Measurements from ENCODE around the gene C10orf71.

C10orf71 gene

DNA sequence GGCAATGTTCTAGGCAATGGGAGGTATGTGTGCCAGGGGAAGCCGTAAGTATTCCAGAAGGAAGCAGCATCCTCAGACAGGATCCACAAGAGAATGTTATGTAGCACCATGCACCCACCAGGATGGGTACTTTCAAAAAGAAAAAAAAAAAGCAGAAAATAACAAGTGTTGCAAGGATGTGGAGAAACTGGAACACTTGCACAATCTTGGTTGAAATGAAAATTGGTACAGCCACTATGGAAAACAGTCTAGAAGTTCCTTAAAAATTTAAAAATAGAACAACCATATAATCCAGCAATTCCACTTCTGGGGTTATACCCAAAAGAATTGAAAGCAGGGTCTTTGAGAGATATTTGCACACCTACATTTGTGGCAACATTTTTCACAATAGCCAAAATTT is 20.2 kb downstream of the C10orf71 start:
- Histone ChIP-seq H3K27ac (ENCODE audit: extremely low read depth, low read depth, low read length) (no peak overlapping the region), H3K36me3 (ENCODE audit: control insufficient read depth in 2 of 2, insufficient read depth in 1 of 2, low read length in 2 of 2) (no peaks in the 10 kb centered on the region), H3K9me3 (ENCODE audit: control insufficient read depth, insufficient read depth, low read depth, low read length) (no peaks in the 10 kb centered on the region), H3K4me1 (ENCODE audit: control insufficient read depth, insufficient read depth, low read length) (no peaks in the 10 kb centered on the region), H3K4me3 (ENCODE audit: low read depth, low read length) (no peak overlapping the region)
- TF ChIP-seq ZNF335 (tag by site-specific recombination; conservative IDR thresholded peaks at IDR 0.05) (no peak), ZNF473 (tag by site-specific recombination; IDR thresholded peaks at IDR 0.05) (no peak), ZBTB7A (tag by site-specific recombination; IDR thresholded peaks at IDR 0.05; ENCODE audit: low read depth) (no peak), ZNF223 (tag by site-specific recombination; IDR thresholded peaks at IDR 0.05) (no peak), ZNF391 (tag by site-specific recombination; IDR thresholded peaks at IDR 0.05; ENCODE audit: borderline replicate concordance, low read depth) (no peak), ZNF132 (tag by site-specific recombination; IDR thresholded peaks at IDR 0.05; ENCODE audit: borderline replicate concordance) (no peak), SP3 (tag by site-specific recombination; IDR thresholded peaks at IDR 0.05) (no peak), ZNF175 (tag by site-specific recombination; IDR thresholded peaks at IDR 0.05) (no peak), ZNF791 (tag by site-specific recombination; IDR thresholded peaks at IDR 0.05) (no peak)
- ChIA-PET CTCF (no interaction called here), POLR2A (no interaction called here)

DNA sequence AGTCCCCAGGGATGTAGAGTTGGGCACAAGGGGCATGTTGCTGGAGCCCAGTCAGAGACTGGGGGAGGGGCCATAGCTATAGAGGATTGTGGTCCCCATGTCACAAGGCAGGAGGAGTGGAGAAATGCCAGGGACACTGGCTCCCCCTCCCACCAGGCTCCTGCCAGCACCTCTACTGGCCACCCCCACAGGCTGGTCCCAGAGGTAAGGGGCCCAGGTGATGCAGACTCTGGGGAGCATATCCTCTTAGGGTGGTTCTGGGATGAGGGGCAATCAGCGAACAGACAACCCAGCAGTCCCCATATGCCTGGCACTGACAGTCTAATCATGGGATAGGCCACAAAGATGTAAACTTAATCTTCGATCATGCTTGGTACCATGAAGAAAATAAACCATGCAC is 21.2 kb downstream of the C10orf71 start:
- H3K4me1 ChIP-seq (ENCODE audit: control insufficient read depth, insufficient read depth, low read length), result no peaks in the 10 kb centered on the region
- ChIA-PET CTCF (no interaction called here), POLR2A (no interaction called here)
- no peak overlapping the region for H3K4me3 ChIP-seq (ENCODE audit: low read depth, low read length)
- no peaks in the 10 kb centered on the region for H3K9me3 ChIP-seq (ENCODE audit: control insufficient read depth, insufficient read depth, low read depth, low read length)
- H3K36me3 ChIP-seq (ENCODE audit: control insufficient read depth in 2 of 2, insufficient read depth in 1 of 2, low read length in 2 of 2), result no peaks in the 10 kb centered on the region
- TF ChIP-seq ZNF621 (tag by site-specific recombination; IDR thresholded peaks at IDR 0.05), result no peak
- TF ChIP-seq KLF10 (tag by site-specific recombination; IDR thresholded peaks at IDR 0.05), result no peak
- TF ChIP-seq ZNF701 (tag by site-specific recombination; IDR thresholded peaks at IDR 0.05), result no peak
- TF ChIP-seq, protein P1, sequence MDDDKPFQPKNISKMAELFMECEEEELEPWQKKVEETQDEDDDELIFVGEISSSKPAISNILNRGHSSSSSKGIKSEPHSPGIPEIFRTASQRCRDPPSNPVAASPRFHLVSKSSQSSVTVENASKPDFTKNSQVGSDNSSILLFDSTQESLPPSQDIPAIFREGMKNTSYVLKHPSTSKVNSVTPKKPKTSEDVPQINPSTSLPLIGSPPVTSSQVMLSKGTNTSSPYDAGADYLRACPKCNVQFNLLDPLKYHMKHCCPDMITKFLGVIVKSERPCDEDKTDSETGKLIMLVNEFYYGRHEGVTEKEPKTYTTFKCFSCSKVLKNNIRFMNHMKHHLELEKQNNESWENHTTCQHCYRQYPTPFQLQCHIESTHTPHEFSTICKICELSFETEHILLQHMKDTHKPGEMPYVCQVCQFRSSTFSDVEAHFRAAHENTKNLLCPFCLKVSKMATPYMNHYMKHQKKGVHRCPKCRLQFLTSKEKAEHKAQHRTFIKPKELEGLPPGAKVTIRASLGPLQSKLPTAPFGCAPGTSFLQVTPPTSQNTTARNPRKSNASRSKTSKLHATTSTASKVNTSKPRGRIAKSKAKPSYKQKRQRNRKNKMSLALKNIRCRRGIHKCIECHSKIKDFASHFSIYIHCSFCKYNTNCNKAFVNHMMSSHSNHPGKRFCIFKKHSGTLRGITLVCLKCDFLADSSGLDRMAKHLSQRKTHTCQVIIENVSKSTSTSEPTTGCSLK (tag by site-specific recombination; IDR thresholded peaks at IDR 0.05), result no peak
- no peak for TF ChIP-seq PRDM1 (tag by site-specific recombination; IDR thresholded peaks at IDR 0.05)
- no peak for TF ChIP-seq ZNF335 (tag by site-specific recombination; conservative IDR thresholded peaks at IDR 0.05)
- no peak overlapping the region for H3K27ac ChIP-seq (ENCODE audit: extremely low read depth, low read depth, low read length)

DNA sequence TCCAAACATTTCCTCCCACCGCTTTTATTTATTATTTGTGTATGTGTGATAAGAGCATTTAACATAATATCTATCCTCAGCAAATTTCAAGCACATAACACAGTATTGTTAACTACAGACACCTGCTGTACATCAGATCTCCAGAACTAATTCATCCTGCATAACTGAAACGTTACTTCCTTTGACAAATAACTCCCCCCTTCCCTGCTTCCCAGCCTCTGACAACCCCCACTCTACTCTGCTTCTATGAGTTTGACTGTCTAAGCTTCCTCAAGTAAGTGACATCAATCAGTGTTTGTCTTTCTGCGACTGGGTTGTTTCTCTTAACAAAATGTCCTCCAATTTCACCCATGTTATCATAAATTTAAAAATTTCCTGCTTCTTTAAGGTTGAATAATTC is 22.1 kb downstream of the C10orf71 start:
- no peaks in the 10 kb centered on the region for H3K4me1 ChIP-seq (ENCODE audit: control insufficient read depth, insufficient read depth, low read length)
- no peak overlapping the region for H3K27ac ChIP-seq (ENCODE audit: extremely low read depth, low read depth, low read length)
- TF ChIP-seq ZNF112 (tag by site-specific recombination; IDR thresholded peaks at IDR 0.05) (no peak), BCL11A (tag by site-specific recombination; IDR thresholded peaks at IDR 0.05; ENCODE audit: low read depth) (no peak), SCRT2 (tag by site-specific recombination; IDR thresholded peaks at IDR 0.05) (no peak), ZIC2 (tag by site-specific recombination; IDR thresholded peaks at IDR 0.05) (no peak), ZNF707 (tag by site-specific recombination; IDR thresholded peaks at IDR 0.05) (no peak), ZNF560 (tag by site-specific recombination; IDR thresholded peaks at IDR 0.05; ENCODE audit: borderline replicate concordance) (no peak), ZNF140 (tag by site-specific recombination; IDR thresholded peaks at IDR 0.05) (no peak), ZNF549 (tag by site-specific recombination; IDR thresholded peaks at IDR 0.05) (no peak), ZNF529 (tag by site-specific recombination; IDR thresholded peaks at IDR 0.05; ENCODE audit: insufficient replicate concordance) (no peak), ZXDB (tag by site-specific recombination; IDR thresholded peaks at IDR 0.05) (no peak), ZNF600 (tag by site-specific recombination; IDR thresholded peaks at IDR 0.05) (no peak), ZNF654 (tag by site-specific recombination; IDR thresholded peaks at IDR 0.05; ENCODE audit: low read depth) (no peak), ZSCAN23 (tag by site-specific recombination; IDR thresholded peaks at IDR 0.05) (no peak)
- TF ChIP-seq, protein P2, sequence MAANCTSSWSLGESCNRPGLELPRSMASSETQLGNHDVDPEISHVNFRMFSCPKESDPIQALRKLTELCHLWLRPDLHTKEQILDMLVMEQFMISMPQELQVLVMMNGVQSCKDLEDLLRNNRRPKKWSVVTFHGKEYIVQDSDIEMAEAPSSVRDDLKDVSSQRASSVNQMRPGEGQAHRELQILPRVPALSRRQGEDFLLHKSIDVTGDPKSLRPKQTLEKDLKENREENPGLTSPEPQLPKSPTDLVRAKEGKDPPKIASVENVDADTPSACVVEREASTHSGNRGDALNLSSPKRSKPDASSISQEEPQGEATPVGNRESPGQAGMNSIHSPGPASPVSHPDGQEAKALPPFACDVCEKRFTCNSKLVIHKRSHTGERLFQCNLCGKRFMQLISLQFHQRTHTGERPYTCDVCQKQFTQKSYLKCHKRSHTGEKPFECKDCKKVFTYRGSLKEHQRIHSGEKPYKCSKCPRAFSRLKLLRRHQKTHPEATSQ (tag by site-specific recombination; IDR thresholded peaks at IDR 0.05), result no peak
- TF ChIP-seq, protein P3, sequence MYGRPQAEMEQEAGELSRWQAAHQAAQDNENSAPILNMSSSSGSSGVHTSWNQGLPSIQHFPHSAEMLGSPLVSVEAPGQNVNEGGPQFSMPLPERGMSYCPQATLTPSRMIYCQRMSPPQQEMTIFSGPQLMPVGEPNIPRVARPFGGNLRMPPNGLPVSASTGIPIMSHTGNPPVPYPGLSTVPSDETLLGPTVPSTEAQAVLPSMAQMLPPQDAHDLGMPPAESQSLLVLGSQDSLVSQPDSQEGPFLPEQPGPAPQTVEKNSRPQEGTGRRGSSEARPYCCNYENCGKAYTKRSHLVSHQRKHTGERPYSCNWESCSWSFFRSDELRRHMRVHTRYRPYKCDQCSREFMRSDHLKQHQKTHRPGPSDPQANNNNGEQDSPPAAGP (tag by site-specific recombination; IDR thresholded peaks at IDR 0.05), result no peak
- TF ChIP-seq, protein P4, sequence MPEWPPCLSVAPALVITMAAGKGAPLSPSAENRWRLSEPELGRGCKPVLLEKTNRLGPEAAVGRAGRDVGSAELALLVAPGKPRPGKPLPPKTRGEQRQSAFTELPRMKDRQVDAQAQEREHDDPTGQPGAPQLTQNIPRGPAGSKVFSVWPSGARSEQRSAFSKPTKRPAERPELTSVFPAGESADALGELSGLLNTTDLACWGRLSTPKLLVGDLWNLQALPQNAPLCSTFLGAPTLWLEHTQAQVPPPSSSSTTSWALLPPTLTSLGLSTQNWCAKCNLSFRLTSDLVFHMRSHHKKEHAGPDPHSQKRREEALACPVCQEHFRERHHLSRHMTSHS (tag by site-specific recombination; IDR thresholded peaks at IDR 0.05), result no peak
- no peaks in the 10 kb centered on the region for H3K9me3 ChIP-seq (ENCODE audit: control insufficient read depth, insufficient read depth, low read depth, low read length)
- ChIA-PET CTCF (no interaction called here), POLR2A (no interaction called here)
- no peak overlapping the region for H3K4me3 ChIP-seq (ENCODE audit: low read depth, low read length)
- no peaks in the 10 kb centered on the region for H3K36me3 ChIP-seq (ENCODE audit: control insufficient read depth in 2 of 2, insufficient read depth in 1 of 2, low read length in 2 of 2)
